PC-3 (cell line): ENCODE results near the gene CDK5. TPM values are rescaled to one million over a fixed set of nuclear protein-coding genes. Genes with fewer than 3 reads are reported as not detected.

Experiments used
- ATAC-seq: fragments of 200-7000 bp; cut with Tn5 transposase; 2 replicates; pipeline ENCODE4 v1.9.1; 2020; ENCODE audit warnings: mild to moderate bottlenecking, moderate library complexity
- BruUV-seq: library from RNA; stranded (reverse); fragments of 400-500 nt; replicated peaks from 2 replicates; lab custom pipeline; 2021; lab: Mats Ljungman, UMichigan
- CTCF ChIA-PET: fragments of 300-600 bp; sonication (Branson Sonifier 250); formaldehyde crosslinking; loops from one replicate; lab custom pipeline; 2022; ENCODE audit warnings: antibody characterized with exemption; lab: Charles Lee
- POLR2A ChIA-PET: fragments of 300-600 bp; sonication (Branson Sonifier 250); formaldehyde crosslinking; loops from one replicate; lab custom pipeline; 2022; ENCODE audit warnings: antibody characterized with exemption; ENCODE audit not compliant: unreplicated experiment; lab: Charles Lee
- DNase-seq: peaks from one replicate; pipeline ENCODE4 v3.0.0-alpha.2; 2015
- H2AFZ ChIP-seq: fragments of 300-600 bp; sonication (generic); 2 replicates; pipeline ENCODE4 v1.6.0; 2016; ENCODE audit warnings: antibody characterized with exemption, low read length
- H3F3A ChIP-seq: fragments of 300-600 bp; sonication (generic); one replicate; pipeline ENCODE4 v1.6.0; 2017; ENCODE audit warnings: antibody characterized with exemption, low read length, control low read depth, mild to moderate bottlenecking; ENCODE audit not compliant: unreplicated experiment
- H3K27ac ChIP-seq: fragments of 300-600 bp; sonication (generic); 2 replicates; pipeline ENCODE4 v1.5.1; 2016; ENCODE audit warnings: mild to moderate bottlenecking, low read length
- H3K27me3 ChIP-seq: fragments of 300-600 bp; sonication (generic); 2 replicates; pipeline ENCODE4 v1.6.1; 2016; ENCODE audit warnings: low read length, mixed read lengths
- H3K36me3 ChIP-seq: fragments of 300-600 bp; sonication (generic); 2 replicates; pipeline ENCODE4 v1.6.1; 2016; ENCODE audit warnings: low read depth, mixed run types, low read length, mixed read lengths
- H3K4me1 ChIP-seq: fragments of 300-600 bp; sonication (generic); 2 replicates; pipeline ENCODE4 v1.5.1; 2016; ENCODE audit warnings: low read length; ENCODE audit not compliant: insufficient read depth
- H3K4me2 ChIP-seq: fragments of 300-600 bp; sonication (generic); 2 replicates; pipeline ENCODE4 v1.6.0; 2016; ENCODE audit warnings: low read length
- H3K4me3 ChIP-seq: fragments of 300-600 bp; sonication (generic); 2 replicates; pipeline ENCODE4 v1.5.1; 2016; ENCODE audit warnings: mild to moderate bottlenecking, low read length, mixed read lengths
- H3K79me2 ChIP-seq: fragments of 300-600 bp; sonication (generic); 2 replicates; pipeline ENCODE4 v1.6.1; 2017; ENCODE audit warnings: low read length, mixed read lengths
- H3K9ac ChIP-seq: fragments of 300-600 bp; sonication (generic); 2 replicates; pipeline ENCODE4 v1.6.0; 2016; ENCODE audit warnings: mild to moderate bottlenecking, low read length
- H3K9me2 ChIP-seq: fragments of 300-600 bp; sonication (generic); replicated peaks from 2 replicates; pipeline ENCODE4 v1.6.1; 2016; ENCODE audit warnings: mixed run types, low read length, mixed read lengths
- H3K9me3 ChIP-seq: fragments of 300-600 bp; sonication (generic); 2 replicates; pipeline ENCODE4 v1.6.1; 2016; ENCODE audit warnings: low read length, mixed read lengths
- H4K20me1 ChIP-seq: fragments of 300-600 bp; sonication (generic); 2 replicates; pipeline ENCODE4 v1.6.1; 2016; ENCODE audit warnings: low read length, mixed read lengths
- CTCF ChIP-seq: fragments of 300-600 bp; sonication (generic); conservative IDR thresholded peaks from 2 replicates; pipeline ENCODE4 v1.5.1; 2017; ENCODE audit warnings: antibody characterized with exemption, low read depth, mild to moderate bottlenecking, low read length
- EZH2 ChIP-seq: fragments of 300-600 bp; sonication (generic); IDR thresholded peaks from one replicate; pipeline ENCODE4 v1.6.1; 2017; ENCODE audit warnings: antibody characterized with exemption, mild to moderate bottlenecking, low read length; ENCODE audit not compliant: unreplicated experiment
- EZH2phosphoT487 ChIP-seq: fragments of 300-600 bp; sonication (generic); IDR thresholded peaks from 2 replicates; pipeline ENCODE4 v1.6.1; 2018; ENCODE audit warnings: mild to moderate bottlenecking, antibody characterized with exemption, low read length, borderline replicate concordance
- intact Hi-C: fragments of 100-400 bp; cut with micrococcal nuclease; formaldehyde crosslinking; loops from 2 replicates; pipeline ENCODE4 v1.9.0; 2023
- total RNA-seq: library from RNA; depleted of rRNA; stranded (reverse); fragments of >200 nt; gene quantifications from 2 replicates; pipeline ENCODE4 v1.2.3, GENCODE V29; 2014

Gene CDK5
- total RNA-seq, 1 experiment from 2014 or later: 40.1 TPM

- no TSS peak for BruUV-seq
- H3K9ac ChIP-seq: peak overlapping the region; percentile 89
- H4K20me1 ChIP-seq: no peaks in the 10 kb centered on the region
- no peak for DNase-seq
- no peaks in the 10 kb centered on the region for H3F3A ChIP-seq
- TF ChIP-seq EZH2: no peak
- no peak for TF ChIP-seq CTCF
- TF ChIP-seq EZH2phosphoT487: no peak
- H3K9me3 ChIP-seq: no peaks in the 10 kb centered on the region
- ChIA-PET CTCF (no interaction called here), POLR2A (no interaction called here)
- peak overlapping the region; percentile 99 for H3K4me2 ChIP-seq
- H3K79me2 ChIP-seq: peaks cover 39% of the 10 kb centered on the region
- no peak for ATAC-seq
- intact Hi-C loops: no loop called here
- H3K36me3 ChIP-seq: peaks cover 8% of the 10 kb centered on the region; the same call in 1 of the 2 replicates
- H3K4me3 ChIP-seq: peak overlapping the region; percentile 86
- H3K27me3 ChIP-seq: no peaks in the 10 kb centered on the region
- no peaks in the 10 kb centered on the region for H3K9me2 ChIP-seq
- peak overlapping the region; percentile 97 for H3K27ac ChIP-seq
- H2AFZ ChIP-seq: peak overlapping the region; percentile 81
- H3K4me1 ChIP-seq: peaks cover 48% of the 10 kb centered on the region
Observed at GRCh38 chr7:151060113-151060415, 2.4 kb upstream of the CDK5 start.

GRCh38 chr7:151059367-151060112 is 1.8 kb upstream of the CDK5 start, which contains the start of gene SLC4A2:
Gene SLC4A2 (plus strand): TSS chr7:151059589. CDS start chr7:151061988, 2,399 bp downstream.
- Histone ChIP-seq H3K9me2 (no peaks in the 10 kb centered on the region), H4K20me1 (no peaks in the 10 kb centered on the region), H3F3A (no peaks in the 10 kb centered on the region), H3K79me2 (peaks cover 34% of the 10 kb centered on the region), H3K4me2 (peak within 1 kb of the TSS; percentile 99), H3K36me3 (peaks cover 2% of the 10 kb centered on the region; the same call in 1 of the 2 replicates), H3K9ac (peak within 1 kb of the TSS; percentile 89), H3K27me3 (no peaks in the 10 kb centered on the region), H3K9me3 (no peaks in the 10 kb centered on the region), H2AFZ (peak within 1 kb of the TSS; percentile 82), H3K27ac (peak within 1 kb of the TSS; percentile 97), H3K4me3 (peak within 1 kb of the TSS; percentile 86), H3K4me1 (peaks cover 48% of the 10 kb centered on the region)
- BruUV-seq: no TSS peak
- intact Hi-C loops: no loop called here
- CTCF ChIA-PET: no interaction called here
- peak; percentile 80 for DNase-seq
- ATAC-seq: peak; percentile 1; the same call in 1 of the 2 replicates
- POLR2A ChIA-PET: no interaction called here
- TF ChIP-seq CTCF: peak; percentile 21; the same call in 1 of the 2 replicates
- no peak for TF ChIP-seq EZH2
